ENCODE data around the gene SMC2. TPM values are rescaled to one million over a fixed set of nuclear protein-coding genes. Genes with fewer than 3 reads are reported as not detected.

Gene SMC2
- total RNA-seq, 2 donors from 2014 or later: 58.8 to 68.3 TPM

DNA sequence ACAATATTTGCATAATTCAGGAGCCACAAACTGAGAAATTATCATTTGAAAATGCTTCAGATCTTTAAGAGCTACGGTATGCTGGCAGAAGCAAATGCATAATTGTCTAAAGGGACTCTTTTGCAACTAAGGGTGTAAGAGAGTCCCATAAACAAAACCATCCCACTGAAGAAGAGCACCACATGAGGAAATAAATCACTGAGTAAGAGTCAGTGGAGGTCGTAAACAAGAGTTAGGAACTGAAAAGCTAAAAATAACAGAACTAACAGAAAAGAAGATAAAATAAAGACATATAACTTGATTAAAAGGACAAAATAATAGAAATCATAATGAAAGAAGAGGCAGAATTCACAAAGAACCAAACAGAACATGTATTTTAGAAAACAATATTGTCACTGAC lies 3.5 kb upstream of the SMC2 start:
- Mint-ChIP-seq H3K27me3 (no peaks in the 10 kb centered on the region), H3K36me3 (ENCODE audit: low read depth) (peaks cover 12% of the 10 kb centered on the region), H3K27ac (no peak overlapping the region), H3K4me1 (peaks cover 9% of the 10 kb centered on the region), H3K9me3 (no peaks in the 10 kb centered on the region), H3K4me3 (no peak overlapping the region)
- no peak for ATAC-seq (replicated peaks)

DNA sequence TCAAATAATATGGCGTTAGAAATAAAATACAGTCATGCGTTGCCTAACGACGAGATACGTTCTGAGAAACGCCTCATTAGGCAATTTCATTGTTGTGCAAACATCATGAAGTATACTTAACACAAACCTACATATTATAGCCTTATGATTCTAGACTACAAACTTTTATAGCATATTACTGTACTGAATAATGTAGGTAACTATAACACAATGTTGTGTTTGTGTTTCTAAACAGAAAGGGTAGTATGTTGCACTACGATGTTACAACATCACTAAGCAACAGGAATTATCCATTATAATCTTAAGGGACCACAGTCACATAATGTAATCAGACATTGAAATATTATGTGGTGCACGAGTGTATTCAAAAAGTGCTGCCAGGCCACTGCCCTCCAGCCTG lies 3.0 kb upstream of the SMC2 start:
- no peak for ATAC-seq (replicated peaks)
- Mint-ChIP-seq H3K4me3 (peak overlapping the region; percentile 93), H3K27me3 (no peaks in the 10 kb centered on the region), H3K4me1 (peaks cover 9% of the 10 kb centered on the region), H3K36me3 (ENCODE audit: low read depth) (peaks cover 17% of the 10 kb centered on the region), H3K9me3 (no peaks in the 10 kb centered on the region), H3K27ac (no peak overlapping the region)

DNA sequence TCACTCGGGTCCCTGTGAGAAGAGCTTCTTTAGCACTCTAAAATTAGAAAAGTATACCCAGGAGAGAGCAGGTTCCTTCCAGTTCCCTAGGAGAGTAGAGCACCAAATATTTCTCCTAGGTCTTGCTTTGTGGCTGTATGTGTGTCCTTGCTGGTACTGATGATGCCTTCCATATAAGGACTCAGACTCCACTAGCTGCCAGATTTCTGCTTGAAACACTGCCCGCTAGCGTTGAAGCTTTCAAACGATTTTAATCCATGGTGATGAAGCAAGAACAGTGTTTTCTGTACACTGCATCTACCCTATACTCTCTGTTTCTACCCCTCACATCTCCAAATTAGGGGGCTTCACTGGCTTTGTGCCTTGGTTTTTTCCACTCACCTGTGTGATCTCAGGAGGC lies 2.4 kb upstream of the SMC2 start:
- Mint-ChIP-seq H3K4me1 (peaks cover 12% of the 10 kb centered on the region), H3K27ac (peak overlapping the region; percentile 34), H3K27me3 (no peaks in the 10 kb centered on the region), H3K4me3 (peak overlapping the region; percentile 93), H3K36me3 (ENCODE audit: low read depth) (peaks cover 23% of the 10 kb centered on the region), H3K9me3 (no peaks in the 10 kb centered on the region)
- ATAC-seq (replicated peaks): no peak

DNA sequence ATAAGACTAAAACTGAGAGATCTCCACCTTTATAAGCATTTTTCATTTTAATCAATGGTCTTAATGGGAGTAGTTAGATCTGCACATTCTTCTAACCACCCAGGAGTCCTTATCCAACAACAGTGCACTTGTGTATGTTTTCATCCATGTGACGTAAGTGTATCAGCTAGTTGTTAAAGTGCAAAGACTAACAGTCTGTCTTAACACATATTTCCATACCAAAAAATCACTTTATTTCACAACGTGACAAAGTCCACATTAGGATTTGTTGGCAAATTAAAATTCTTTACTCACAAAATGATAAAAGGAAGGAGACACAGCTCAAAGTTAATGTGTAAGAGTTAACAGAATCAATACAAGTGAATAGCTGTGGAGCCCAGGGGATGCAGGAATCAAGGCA lies 1.9 kb upstream of the SMC2 start:
- Mint-ChIP-seq H3K4me3 (peak overlapping the region; percentile 93), H3K27me3 (no peaks in the 10 kb centered on the region), H3K36me3 (ENCODE audit: low read depth) (peaks cover 28% of the 10 kb centered on the region), H3K27ac (peak overlapping the region; percentile 18), H3K9me3 (no peaks in the 10 kb centered on the region), H3K4me1 (peaks cover 15% of the 10 kb centered on the region)
- no peak for ATAC-seq (replicated peaks)

DNA sequence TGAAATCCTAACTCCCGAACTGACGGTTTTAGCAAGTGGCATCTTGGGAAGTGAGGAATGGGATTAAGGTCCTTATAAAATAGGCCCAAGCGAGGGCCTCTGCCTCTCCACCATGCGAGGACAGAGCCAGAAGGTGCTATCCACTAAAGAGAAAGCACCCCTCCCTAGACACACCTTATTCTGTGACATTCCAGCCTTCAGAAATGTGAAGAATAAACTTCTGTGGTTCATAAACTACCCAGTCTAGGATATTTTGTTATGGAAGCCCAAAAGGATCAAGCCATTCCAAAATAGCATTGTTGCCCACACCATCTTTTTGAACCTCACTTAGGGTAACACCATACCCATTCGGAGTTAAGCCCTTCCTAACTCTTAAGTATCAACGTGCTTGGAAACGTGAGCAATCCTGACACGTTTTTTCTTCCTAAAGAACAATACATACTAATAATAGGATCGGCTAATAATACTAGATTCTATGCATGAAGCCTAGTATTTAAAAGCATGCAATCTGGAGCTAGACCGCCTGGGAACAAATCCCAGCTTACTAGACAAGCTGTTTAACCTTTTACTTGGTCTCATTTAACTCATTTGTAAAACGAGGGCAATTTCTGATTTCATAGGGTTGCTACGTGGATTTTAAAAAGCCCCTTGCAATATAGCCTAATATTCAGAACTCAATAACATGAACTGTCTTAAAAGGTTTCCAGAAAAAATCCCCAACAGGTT lies 1.1 kb upstream of the SMC2 start:
- Mint-ChIP-seq H3K27ac (peak overlapping the region; percentile 99), H3K27me3 (no peaks in the 10 kb centered on the region), H3K9me3 (no peaks in the 10 kb centered on the region), H3K36me3 (ENCODE audit: low read depth) (peaks cover 32% of the 10 kb centered on the region), H3K4me3 (peak overlapping the region; percentile 93), H3K4me1 (peaks cover 15% of the 10 kb centered on the region)
- ATAC-seq (replicated peaks): no peak

DNA sequence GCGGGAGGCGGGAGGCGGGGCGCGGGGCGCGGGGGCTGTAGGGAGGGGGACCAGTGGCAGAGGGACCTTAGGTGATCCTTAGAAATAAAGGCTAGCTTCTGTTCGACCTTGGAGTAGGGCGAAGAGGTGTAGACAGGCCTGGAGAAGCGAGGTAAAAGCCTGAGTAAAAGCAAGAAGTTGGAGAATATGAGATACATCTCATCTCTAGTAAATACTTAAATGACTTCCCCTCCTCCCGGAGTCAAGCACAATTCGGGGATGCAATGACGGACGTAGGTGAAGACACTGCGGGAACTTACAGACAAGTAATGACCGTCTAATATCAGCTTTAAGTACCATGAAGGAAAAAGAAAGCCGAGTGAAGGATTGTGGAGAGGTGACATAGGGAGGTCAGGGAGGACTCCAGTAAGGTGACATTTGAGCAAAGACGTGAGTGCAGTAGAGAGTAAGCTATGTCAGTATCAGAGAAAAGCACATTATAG lies 466 bp downstream of the SMC2 start:
- no peaks in the 10 kb centered on the region for H3K9me3 Mint-ChIP-seq
- H3K4me1 Mint-ChIP-seq: peaks cover 15% of the 10 kb centered on the region
- H3K4me3 Mint-ChIP-seq: peak overlapping the region; percentile 93
- no peaks in the 10 kb centered on the region for H3K27me3 Mint-ChIP-seq
- ATAC-seq (replicated peaks): peak; percentile 0
- peak overlapping the region; percentile 99 for H3K27ac Mint-ChIP-seq
- peaks cover 41% of the 10 kb centered on the region for H3K36me3 Mint-ChIP-seq (ENCODE audit: low read depth)

DNA sequence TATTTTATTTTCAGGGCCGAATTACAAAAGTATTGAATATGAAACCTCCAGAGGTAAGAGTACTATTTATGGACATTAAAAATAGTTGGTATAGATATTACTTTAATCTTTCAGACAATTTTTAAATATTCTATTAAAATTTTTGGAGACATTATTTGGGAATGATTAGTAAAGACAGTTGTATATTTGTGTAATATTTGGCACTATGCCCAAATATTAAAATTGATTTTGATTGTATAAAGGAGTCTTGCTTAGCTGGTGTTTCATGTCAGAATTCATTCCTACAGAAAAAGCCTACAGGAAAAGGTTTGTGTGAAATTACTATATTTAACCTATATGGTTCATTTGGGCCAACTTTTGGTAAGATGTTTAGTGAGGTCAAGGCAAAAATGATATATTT lies 5.5 kb downstream of the SMC2 start:
- H3K4me3 Mint-ChIP-seq: no peak overlapping the region
- peaks cover 6% of the 10 kb centered on the region for H3K4me1 Mint-ChIP-seq
- ATAC-seq (replicated peaks): no peak
- H3K9me3 Mint-ChIP-seq: no peaks in the 10 kb centered on the region
- no peak overlapping the region for H3K27ac Mint-ChIP-seq
- peaks cover 89% of the 10 kb centered on the region for H3K36me3 Mint-ChIP-seq (ENCODE audit: low read depth)
- H3K27me3 Mint-ChIP-seq: no peaks in the 10 kb centered on the region

DNA sequence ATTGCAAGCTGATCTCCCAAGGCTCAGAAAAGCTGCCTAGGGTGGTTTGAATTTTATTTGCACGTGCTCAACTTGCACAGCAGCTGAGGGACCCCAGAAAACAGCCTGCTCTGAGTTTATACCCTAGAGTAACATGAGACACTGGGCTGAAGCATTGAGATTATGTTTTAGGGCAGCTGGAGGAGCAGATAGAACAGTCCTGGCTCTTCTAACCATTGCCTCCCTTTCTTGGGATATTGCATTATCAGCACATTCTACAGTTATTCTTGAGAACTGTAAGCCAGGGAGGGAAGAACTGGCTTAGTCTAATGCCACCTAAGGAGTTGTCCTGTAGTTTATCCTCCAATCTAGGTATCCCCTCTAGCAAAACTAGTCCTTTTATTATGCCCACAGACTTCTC lies 10.3 kb downstream of the SMC2 start:
- no peaks in the 10 kb centered on the region for H3K27me3 Mint-ChIP-seq

DNA sequence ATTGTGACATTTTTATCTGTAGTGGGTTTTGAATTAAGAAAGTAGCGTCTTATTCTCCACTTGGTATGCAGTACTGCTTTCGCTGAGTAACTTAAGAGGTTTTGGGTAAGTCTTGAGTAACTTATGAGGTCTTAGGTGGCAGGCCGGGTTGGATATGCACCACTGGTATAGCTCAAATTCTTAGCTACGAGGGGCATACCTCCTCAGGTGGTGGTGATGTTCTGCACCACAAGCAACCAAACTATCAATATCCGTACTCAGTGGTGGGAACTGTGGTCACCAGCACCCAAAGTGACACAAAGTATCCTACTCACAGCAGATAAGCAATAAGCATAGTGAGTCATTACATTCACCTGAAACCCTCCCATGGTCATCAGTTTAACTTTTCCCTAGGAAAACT lies 13.7 kb downstream of the SMC2 start:
- H3K27ac Mint-ChIP-seq: no peak overlapping the region
- H3K4me3 Mint-ChIP-seq: no peak overlapping the region
- no peaks in the 10 kb centered on the region for H3K4me1 Mint-ChIP-seq
- no peaks in the 10 kb centered on the region for H3K9me3 Mint-ChIP-seq
- H3K27me3 Mint-ChIP-seq: no peaks in the 10 kb centered on the region
- ATAC-seq (replicated peaks): peak; percentile 28
- H3K36me3 Mint-ChIP-seq (ENCODE audit: low read depth): peaks cover 91% of the 10 kb centered on the region

More for the DNA sequence above, 10.3 kb downstream of the SMC2 start:
- no peak for ATAC-seq (replicated peaks)
- H3K4me3 Mint-ChIP-seq: no peak overlapping the region
- peaks cover 92% of the 10 kb centered on the region for H3K36me3 Mint-ChIP-seq (ENCODE audit: low read depth)
- no peak overlapping the region for H3K27ac Mint-ChIP-seq
- H3K9me3 Mint-ChIP-seq: no peaks in the 10 kb centered on the region
- H3K4me1 Mint-ChIP-seq: no peaks in the 10 kb centered on the region

DNA sequence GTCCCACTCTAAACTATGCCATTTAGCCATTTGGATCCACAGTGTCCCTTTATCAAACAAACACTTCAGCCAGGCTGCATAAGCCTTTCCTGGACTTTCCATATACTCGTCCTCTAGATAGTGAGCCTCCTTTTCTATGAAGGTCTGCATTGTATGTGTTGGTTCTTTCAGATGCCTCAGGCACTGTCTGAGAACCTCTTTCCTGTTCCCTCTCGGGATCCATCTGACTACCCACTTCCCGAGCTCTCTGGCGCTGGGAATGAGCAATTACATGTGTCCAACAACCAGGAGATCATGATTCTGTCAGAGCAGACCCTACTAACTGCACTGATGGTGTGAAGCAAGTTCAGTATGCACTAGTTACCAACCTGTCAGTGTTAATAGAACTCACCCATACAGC lies 14.2 kb downstream of the SMC2 start:
- no peak for ATAC-seq (replicated peaks)
- H3K27me3 Mint-ChIP-seq: no peaks in the 10 kb centered on the region
- H3K4me1 Mint-ChIP-seq: no peaks in the 10 kb centered on the region
- H3K36me3 Mint-ChIP-seq (ENCODE audit: low read depth): peaks cover 91% of the 10 kb centered on the region
- no peak overlapping the region for H3K4me3 Mint-ChIP-seq
- H3K9me3 Mint-ChIP-seq: no peaks in the 10 kb centered on the region
- no peak overlapping the region for H3K27ac Mint-ChIP-seq

DNA sequence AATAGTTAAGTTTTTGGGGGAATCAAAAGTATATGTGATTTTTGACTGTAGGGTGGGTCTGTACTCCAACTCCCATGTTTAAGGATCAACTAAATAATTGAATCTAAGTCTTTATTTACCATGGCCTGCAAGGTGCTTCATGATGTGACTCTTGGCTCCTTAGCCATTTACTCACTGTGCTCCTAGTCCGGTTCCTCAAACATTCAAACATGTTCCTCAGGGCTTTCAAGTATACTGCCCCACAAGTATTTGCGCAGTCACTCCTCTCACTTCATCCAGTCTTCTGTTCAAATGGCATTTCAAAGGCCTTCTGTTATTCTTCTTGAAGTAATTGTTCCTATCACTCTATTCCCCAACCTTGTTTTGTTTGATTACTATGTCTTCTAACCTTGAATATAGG lies 16.4 kb downstream of the SMC2 start:
- H3K4me1 Mint-ChIP-seq: no peaks in the 10 kb centered on the region
- H3K4me3 Mint-ChIP-seq: no peak overlapping the region
- peaks cover 91% of the 10 kb centered on the region for H3K36me3 Mint-ChIP-seq (ENCODE audit: low read depth)
- no peaks in the 10 kb centered on the region for H3K27me3 Mint-ChIP-seq
- ATAC-seq (replicated peaks): no peak
- no peak overlapping the region for H3K27ac Mint-ChIP-seq
- H3K9me3 Mint-ChIP-seq: no peaks in the 10 kb centered on the region

DNA sequence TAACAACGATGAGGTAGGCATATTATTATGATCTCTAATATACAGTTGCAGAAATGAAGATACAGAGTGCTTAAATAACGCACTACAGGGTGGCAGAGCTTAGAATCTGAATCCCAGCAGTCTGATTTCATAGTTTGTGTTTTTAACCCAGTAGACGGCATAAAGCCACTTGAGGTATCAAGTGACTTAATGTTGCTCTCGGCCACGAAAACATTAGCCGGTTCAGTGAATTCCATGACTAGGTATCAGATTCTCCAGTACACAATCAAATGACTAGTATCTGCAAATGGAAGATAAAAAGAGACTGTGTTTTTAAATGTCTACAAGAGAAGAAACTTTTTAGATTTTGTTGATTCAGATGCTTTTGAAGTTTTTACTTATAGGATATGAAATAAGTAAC lies 24.8 kb downstream of the SMC2 start:
- no peak for ATAC-seq (replicated peaks)
- H3K27ac Mint-ChIP-seq: no peak overlapping the region
- no peak overlapping the region for H3K4me3 Mint-ChIP-seq
- H3K36me3 Mint-ChIP-seq (ENCODE audit: low read depth): peaks cover 94% of the 10 kb centered on the region
- no peaks in the 10 kb centered on the region for H3K9me3 Mint-ChIP-seq
- H3K4me1 Mint-ChIP-seq: no peaks in the 10 kb centered on the region
- H3K27me3 Mint-ChIP-seq: no peaks in the 10 kb centered on the region

DNA sequence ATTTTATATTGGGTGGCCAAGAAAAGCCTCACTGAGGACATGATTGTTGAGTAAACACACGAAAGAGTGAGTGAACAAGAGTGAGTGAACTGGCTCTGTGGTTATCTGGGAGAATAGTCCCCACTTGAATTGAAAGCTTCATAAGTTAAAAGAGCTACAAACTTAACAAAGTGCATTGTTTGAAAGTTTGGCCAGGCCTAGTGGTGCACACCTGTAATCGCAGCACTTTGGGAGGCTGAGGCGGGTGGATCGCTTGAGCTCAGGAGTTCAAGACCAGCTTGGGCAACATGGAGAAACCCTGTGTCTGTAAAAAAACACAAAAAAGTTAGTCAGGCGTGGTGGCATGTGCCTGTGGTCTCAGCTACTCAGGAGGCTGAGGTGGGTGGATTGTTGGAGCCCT lies 26.9 kb downstream of the SMC2 start:
- H3K4me1 Mint-ChIP-seq: no peaks in the 10 kb centered on the region
- H3K9me3 Mint-ChIP-seq: no peaks in the 10 kb centered on the region
- no peaks in the 10 kb centered on the region for H3K27me3 Mint-ChIP-seq
- no peak for ATAC-seq (replicated peaks)
- H3K4me3 Mint-ChIP-seq: no peak overlapping the region
- no peak overlapping the region for H3K27ac Mint-ChIP-seq
- peaks cover 94% of the 10 kb centered on the region for H3K36me3 Mint-ChIP-seq (ENCODE audit: low read depth)

DNA sequence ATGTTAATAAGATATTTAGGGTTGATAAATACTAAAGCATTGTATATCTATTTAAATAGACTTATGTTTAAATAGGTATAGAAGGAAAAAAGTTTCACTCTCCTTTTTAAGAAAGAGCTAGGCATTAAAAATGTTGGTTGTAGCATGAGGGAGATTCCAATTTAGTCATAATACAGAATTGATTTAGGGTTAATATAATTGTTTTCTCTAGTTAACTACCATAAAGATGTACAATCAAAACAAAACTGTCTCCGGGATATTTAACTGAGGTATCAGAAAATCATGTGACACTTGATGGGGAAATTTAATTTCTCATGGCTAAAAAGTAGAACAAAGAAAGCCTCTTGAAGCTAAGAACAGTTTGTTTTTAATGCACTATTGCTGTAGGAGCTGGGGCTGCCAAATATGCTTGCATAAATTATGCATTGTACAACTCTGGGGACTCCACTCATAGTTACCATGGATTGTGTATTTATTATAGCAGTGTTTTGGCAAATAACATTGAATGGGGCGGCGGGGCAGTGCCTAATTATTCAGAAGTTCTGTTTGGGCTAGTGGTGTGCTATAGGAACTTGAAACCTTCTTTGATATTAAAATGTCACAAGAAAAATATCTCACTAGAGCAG lies 44.2 kb downstream of the SMC2 start:
- Mint-ChIP-seq H3K4me1 (no peaks in the 10 kb centered on the region), H3K9me3 (peaks cover 5% of the 10 kb centered on the region), H3K4me3 (no peak overlapping the region), H3K27ac (no peak overlapping the region), H3K27me3 (no peaks in the 10 kb centered on the region), H3K36me3 (ENCODE audit: low read depth) (peaks cover 86% of the 10 kb centered on the region)
- no peak for ATAC-seq (replicated peaks)

DNA sequence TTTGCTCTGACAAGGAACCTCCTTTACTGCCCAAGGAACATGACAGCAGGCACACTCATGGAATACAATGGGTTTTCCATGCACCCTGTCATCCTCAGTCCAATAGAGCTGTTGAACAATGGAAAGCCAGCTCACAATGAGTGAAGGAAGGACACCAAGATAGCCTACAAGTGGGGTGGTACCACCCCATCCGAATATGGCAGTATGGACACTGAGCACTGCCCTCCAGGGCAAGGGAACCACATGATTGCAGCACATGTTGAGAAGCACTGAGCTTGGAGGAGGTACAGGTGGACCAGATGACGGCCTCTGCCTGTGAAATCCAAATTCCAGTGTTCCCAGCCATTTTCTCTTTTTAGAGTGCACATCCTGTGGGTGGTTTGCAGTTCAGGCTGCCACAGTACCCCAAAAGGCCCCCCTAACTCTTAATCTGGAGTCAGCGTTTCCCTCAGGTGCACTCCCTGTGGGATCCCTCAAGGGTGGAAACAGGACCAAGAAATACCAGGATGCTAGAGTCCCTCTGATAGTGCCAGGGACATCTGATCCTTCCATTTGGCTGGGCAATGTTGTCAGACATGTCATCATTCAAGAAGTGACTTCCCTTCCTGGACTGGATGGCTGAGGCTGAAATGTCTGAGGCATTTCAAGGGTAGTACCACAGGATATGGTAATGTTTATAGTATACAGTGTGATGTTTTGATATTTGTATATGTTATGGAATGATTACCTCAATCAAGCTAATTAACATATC lies 48.9 kb downstream of the SMC2 start:
- Mint-ChIP-seq H3K9me3 (no peaks in the 10 kb centered on the region), H3K27me3 (no peaks in the 10 kb centered on the region), H3K4me1 (no peaks in the 10 kb centered on the region), H3K4me3 (no peak overlapping the region), H3K27ac (no peak overlapping the region), H3K36me3 (ENCODE audit: low read depth) (peaks cover 41% of the 10 kb centered on the region)
- no peak for ATAC-seq (replicated peaks)

All from activated T-helper 17 cell treated with anti-CD3 and anti-CD28 coated beads, Interleukin-2, amount 50 U/mL, for 72 hours (primary cell).